Activated B cell treated with CpG ODN at 0.5 μM for 24 hours (primary cell): ENCODE data around the gene VAV1. TPM values are rescaled to one million over a fixed set of nuclear protein-coding genes. Genes with fewer than 3 reads are reported as not detected.
A peak's percentile ranks its signal among the peaks of the same experiment; 100 is the strongest.

Experiments
- ATAC-seq: fragments of 200-7000 bp; cut with Tn5 transposase; one replicate; pipeline ENCODE4 v1.10.0; 2021; ENCODE audit warnings: low read depth, mild to moderate bottlenecking, moderate library complexity
- CTCF ChIA-PET: fragments of 350-600 bp; sonication (Branson Sonifier 250); formaldehyde crosslinking; loops from one replicate; lab custom pipeline; 2021; ENCODE audit warnings: antibody characterized with exemption; lab: Charles Lee
- POLR2A ChIA-PET: fragments of 350-600 bp; sonication (Branson Sonifier 250); formaldehyde crosslinking; loops from one replicate; lab custom pipeline; 2021; ENCODE audit warnings: antibody characterized with exemption; lab: Charles Lee
- DNase-seq: peaks from one replicate; pipeline ENCODE4 v3.0.0; 2022
- H3K27ac Mint-ChIP-seq: one replicate; pipeline ENCODE4 v1.8.0; 2020; ENCODE audit warnings: mixed read lengths
- H3K27me3 Mint-ChIP-seq: one replicate; pipeline ENCODE4 v1.8.0; 2021; ENCODE audit warnings: mixed read lengths
- H3K36me3 Mint-ChIP-seq: one replicate; pipeline ENCODE4 v1.8.0; 2021; ENCODE audit warnings: low read depth, mixed read lengths
- H3K4me1 Mint-ChIP-seq: one replicate; pipeline ENCODE4 v1.8.0; 2021; ENCODE audit warnings: mixed read lengths
- H3K4me3 Mint-ChIP-seq: one replicate; pipeline ENCODE4 v1.8.0; 2020; ENCODE audit warnings: mild to moderate bottlenecking, mixed read lengths
- H3K9me3 Mint-ChIP-seq: one replicate; pipeline ENCODE4 v1.8.0; 2020; ENCODE audit warnings: mixed read lengths
- intact Hi-C: fragments of 100-400 bp; cut with micrococcal nuclease; formaldehyde crosslinking; loops from one replicate; pipeline ENCODE4 v1.15.1; 2024
- total RNA-seq: library from RNA; stranded (reverse); gene quantifications from 2 replicates; pipeline ENCODE4 v1.2.3, GENCODE V29; 2022
- TF ChIP-seq, protein P1 (sequence below): fragments of 200-600 bp; IDR thresholded peaks from one replicate; pipeline ENCODE4 v1.8.0; 2022; ENCODE audit warnings: antibody characterized with exemption, mild to moderate bottlenecking

The VAV1 gene
- total RNA-seq, 1 donor from 2014 or later, result 121 TPM

DNA sequence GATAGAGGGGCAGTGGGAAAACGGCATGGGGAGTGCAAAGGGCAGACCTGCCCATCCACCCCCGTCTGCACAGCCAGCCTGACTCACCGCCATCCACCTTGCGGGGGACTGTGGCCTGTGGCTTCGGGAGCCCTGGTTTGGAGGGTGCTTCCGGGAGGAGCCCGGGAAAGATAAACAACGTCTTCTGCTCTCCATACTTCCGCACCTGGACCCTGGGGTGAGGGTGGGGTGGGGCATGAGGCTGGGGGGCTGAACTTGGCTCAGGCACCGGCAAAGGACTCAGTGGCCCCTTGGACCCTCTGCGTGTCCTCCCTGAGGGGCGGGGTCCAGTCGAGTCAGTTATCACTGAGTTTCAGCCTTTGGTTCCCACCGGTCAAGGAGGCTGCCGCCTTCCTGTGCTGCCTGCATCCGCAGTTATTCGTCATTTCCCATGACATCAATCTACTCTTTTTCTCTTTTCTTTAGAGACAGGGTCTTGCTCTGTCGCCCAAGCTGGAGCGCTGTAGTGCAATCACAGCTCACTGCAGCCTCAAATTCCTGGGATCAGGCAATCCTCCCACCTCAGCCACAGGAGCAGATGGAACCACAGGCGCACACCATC is 38.3 kb upstream of the VAV1 start:
- CTCF ChIA-PET, result interaction anchor here (1.3 kb wide), 1 partner anchor 216 kb away, joined by 5 read pairs; no protein-coding TSS in a partner anchor
- Mint-ChIP-seq H3K27me3 (no peaks in the 10 kb centered on the region), H3K4me1 (peaks cover 34% of the 10 kb centered on the region), H3K9me3 (no peaks in the 10 kb centered on the region), H3K4me3 (no peak overlapping the region), H3K36me3 (peaks cover 39% of the 10 kb centered on the region), H3K27ac (no peak overlapping the region)
- no peak for ATAC-seq
- TF ChIP-seq, protein P1, sequence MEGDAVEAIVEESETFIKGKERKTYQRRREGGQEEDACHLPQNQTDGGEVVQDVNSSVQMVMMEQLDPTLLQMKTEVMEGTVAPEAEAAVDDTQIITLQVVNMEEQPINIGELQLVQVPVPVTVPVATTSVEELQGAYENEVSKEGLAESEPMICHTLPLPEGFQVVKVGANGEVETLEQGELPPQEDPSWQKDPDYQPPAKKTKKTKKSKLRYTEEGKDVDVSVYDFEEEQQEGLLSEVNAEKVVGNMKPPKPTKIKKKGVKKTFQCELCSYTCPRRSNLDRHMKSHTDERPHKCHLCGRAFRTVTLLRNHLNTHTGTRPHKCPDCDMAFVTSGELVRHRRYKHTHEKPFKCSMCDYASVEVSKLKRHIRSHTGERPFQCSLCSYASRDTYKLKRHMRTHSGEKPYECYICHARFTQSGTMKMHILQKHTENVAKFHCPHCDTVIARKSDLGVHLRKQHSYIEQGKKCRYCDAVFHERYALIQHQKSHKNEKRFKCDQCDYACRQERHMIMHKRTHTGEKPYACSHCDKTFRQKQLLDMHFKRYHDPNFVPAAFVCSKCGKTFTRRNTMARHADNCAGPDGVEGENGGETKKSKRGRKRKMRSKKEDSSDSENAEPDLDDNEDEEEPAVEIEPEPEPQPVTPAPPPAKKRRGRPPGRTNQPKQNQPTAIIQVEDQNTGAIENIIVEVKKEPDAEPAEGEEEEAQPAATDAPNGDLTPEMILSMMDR, result no peak
- POLR2A ChIA-PET, result no interaction called here
- no peak for DNase-seq
- intact Hi-C loops, result no loop called here

DNA sequence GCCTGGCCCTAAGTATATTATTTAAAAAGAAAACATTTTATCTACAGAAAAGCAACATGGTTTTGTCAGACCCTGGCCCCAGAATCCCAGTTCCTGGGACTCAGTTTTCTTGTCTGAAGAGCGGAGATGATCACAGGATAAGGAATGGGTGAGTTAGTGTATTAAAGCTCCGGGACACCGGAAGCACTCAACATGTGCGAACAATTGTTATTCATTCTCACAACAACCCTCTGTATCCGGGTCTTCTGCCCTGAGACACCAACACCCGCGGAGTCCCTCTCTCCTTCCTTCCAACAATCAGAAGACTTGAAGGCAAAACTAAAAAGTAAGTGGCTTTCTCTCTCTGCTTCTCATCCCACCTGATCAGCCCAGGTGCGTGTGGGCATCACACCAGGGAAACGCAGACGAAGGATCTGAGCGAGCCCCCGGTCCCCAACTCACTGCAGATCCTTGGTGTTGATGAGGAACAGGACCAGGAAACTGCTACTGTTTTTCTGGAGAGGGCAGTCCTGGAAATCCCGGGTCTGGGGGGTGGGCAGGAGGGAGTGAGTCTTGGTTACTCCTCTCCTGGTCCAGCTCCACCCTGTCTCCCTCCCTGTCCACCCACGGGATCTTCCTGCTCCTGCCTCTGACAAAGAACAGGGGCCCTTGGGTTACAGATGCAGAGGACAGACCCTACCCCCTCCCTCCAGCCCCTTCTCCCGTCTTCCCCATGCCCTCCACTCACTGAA is 37.2 kb upstream of the VAV1 start:
- H3K36me3 Mint-ChIP-seq, result peaks cover 33% of the 10 kb centered on the region
- POLR2A ChIA-PET, result interaction anchor here (0.5 to 6.9 kb wide), 3 partner anchors 36 to 374 kb away, joined by 3 to 81 read pairs (median 3); partner anchors contain the start of gene CLPP
- CTCF ChIA-PET, result interaction anchor here (1.6 to 4.5 kb wide), 4 partner anchors 102 to 219 kb away, joined by 5 to 83 read pairs (median 20); no protein-coding TSS in a partner anchor
- intact Hi-C loops, result loop anchor here (5.0 kb wide), 4 partner anchors 453 to 943 kb away; partner anchors contain the start of genes ARHGEF18 and DUS3L
- H3K4me1 Mint-ChIP-seq, result peaks cover 33% of the 10 kb centered on the region
- H3K27ac Mint-ChIP-seq, result peak overlapping the region; percentile 96
- no peaks in the 10 kb centered on the region for H3K27me3 Mint-ChIP-seq
- TF ChIP-seq, protein P1, result no peak
- H3K4me3 Mint-ChIP-seq, result peak overlapping the region; percentile 96
- no peak for ATAC-seq
- no peak for DNase-seq
- H3K9me3 Mint-ChIP-seq, result no peaks in the 10 kb centered on the region

DNA sequence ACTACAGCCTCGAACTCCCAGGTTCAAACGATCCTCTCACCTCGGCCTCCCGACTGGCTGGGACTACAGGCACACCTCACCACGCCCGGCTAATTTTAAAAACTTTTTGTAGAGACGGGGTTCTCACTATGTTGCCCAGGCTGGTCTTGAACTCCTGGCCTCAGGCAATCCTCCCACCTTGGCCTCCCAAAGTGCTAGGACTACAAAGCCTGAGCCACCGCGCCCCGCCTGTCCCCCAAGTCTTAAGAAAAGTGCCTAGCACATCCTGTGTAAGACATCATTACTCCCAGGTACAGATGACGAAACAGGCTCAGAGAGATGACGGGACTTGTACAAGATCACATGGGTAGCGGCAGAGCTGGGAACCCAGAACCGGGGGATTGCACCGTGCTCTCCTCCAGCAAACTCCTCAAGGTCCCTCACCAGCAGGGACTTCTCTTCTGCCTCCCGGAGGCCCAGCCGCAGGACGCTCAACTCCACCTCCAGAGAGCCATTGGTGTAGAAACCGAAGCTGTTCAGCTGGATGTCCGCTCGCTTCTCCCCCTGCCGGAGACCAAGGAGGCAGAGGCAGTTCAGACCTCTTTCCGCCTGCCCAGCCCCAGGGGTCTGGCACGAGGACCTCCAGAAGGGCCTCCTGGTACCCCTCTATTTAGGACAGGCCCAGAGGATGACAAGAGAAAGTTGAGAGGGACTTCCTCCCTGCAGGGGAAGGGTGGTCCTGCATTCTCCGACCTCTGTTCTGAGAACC is 36.2 kb upstream of the VAV1 start:
- CTCF ChIA-PET, result interaction anchor here (0.9 to 4.5 kb wide), 8 partner anchors 17 to 220 kb away, joined by 3 to 83 read pairs (median 8); partner anchors contain the start of gene VAV1
- H3K4me3 Mint-ChIP-seq, result peak overlapping the region; percentile 96
- intact Hi-C loops, result loop anchor here (1.0 to 5.0 kb wide), 10 partner anchors 14 to 944 kb away; partner anchors contain the start of genes ARHGEF18, DUS3L and TNFSF14
- H3K36me3 Mint-ChIP-seq, result peaks cover 38% of the 10 kb centered on the region
- ATAC-seq (peak; percentile 12), DNase-seq (peak; percentile 68)
- H3K4me1 Mint-ChIP-seq, result peaks cover 40% of the 10 kb centered on the region
- H3K9me3 Mint-ChIP-seq, result no peaks in the 10 kb centered on the region
- POLR2A ChIA-PET, result interaction anchor here (1.0 to 6.9 kb wide), 9 partner anchors 8 to 375 kb away, joined by 3 to 81 read pairs (median 12); partner anchors contain the start of genes ALKBH7, CLPP and VAV1
- H3K27me3 Mint-ChIP-seq, result no peaks in the 10 kb centered on the region
- TF ChIP-seq, protein P1, result no peak
- H3K27ac Mint-ChIP-seq, result peak overlapping the region; percentile 96

DNA sequence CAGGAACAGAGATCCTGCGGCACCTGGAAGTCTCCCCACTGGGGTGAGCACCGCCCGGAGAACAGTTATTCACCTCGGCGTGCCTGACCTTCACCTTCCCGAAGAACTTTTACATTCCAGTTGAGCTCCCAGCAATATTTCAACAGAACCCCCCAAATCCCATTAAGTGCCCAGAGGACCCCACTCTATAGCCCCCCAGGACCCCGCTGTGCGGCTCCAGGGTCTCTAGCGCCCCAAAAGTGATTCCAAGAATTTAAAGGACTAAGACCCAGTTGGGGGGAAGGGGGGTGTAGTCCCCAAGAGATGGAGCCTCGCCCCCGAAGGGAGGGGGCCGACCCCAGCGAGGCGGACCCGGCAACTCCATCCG is 35.6 kb upstream of the VAV1 start:
- DNase-seq (no peak), ATAC-seq (no peak)
- H3K27ac Mint-ChIP-seq, result peak overlapping the region; percentile 96
- TF ChIP-seq, protein P1, result no peak
- intact Hi-C loops, result loop anchor here (1.0 to 5.0 kb wide), 15 partner anchors 14 to 945 kb away; partner anchors contain the start of genes ALKBH7, ARHGEF18, DUS3L and SH2D3A
- CTCF ChIA-PET, result interaction anchor here (0.9 to 4.5 kb wide), 9 partner anchors 16 to 220 kb away, joined by 3 to 83 read pairs (median 9); partner anchors contain the start of gene VAV1
- no peaks in the 10 kb centered on the region for H3K27me3 Mint-ChIP-seq
- H3K36me3 Mint-ChIP-seq, result peaks cover 37% of the 10 kb centered on the region
- no peaks in the 10 kb centered on the region for H3K9me3 Mint-ChIP-seq
- H3K4me3 Mint-ChIP-seq, result peak overlapping the region; percentile 96
- peaks cover 44% of the 10 kb centered on the region for H3K4me1 Mint-ChIP-seq
- POLR2A ChIA-PET, result interaction anchor here (1.0 to 6.9 kb wide), 11 partner anchors 9 to 1768 kb away, joined by 3 to 81 read pairs (median 6); partner anchors contain the start of genes ALKBH7, CLPP, KDM4B and KHSRP
